HG03378 (cell line): Measurements from ENCODE around the gene HES3.

Experiments used
- ATAC-seq: cut with Tn5 transposase; IDR thresholded peaks from one replicate; pipeline ENCODE4 v1.9.1; 2021; ENCODE audit warnings: mild to moderate bottlenecking, moderate library complexity; ENCODE audit not compliant: unreplicated experiment

HES3 gene

GRCh38 chr1:6245086-6245868 is 1.3 kb downstream of the HES3 start:
- no peak for ATAC-seq

GRCh38 chr1:6245869-6246496 is 2.0 kb downstream of the HES3 start:
- no peak for ATAC-seq

GRCh38 chr1:6246497-6247467 is 2.8 kb downstream of the HES3 start:
- no peak for ATAC-seq

DNA sequence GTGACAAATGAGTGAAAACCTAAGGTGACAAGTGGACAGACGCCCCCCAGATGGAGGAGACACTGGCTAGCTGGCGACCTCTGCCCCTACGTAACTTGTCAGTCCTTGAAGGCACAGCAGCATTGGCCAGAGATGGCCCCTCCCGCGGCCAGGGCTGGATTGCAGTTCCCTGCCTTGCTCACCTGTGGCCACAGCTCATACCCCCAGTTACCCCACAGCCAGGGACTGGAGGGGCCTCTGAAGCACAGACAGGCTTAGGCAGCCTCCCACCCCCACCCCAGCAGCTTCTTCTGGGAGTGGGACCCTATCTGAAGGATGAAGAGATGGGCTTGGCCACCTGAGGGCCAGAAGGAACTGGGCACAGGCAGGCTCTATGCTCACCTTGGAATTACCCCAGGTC is 3.7 kb downstream of the HES3 start:
- ATAC-seq = no peak

DNA sequence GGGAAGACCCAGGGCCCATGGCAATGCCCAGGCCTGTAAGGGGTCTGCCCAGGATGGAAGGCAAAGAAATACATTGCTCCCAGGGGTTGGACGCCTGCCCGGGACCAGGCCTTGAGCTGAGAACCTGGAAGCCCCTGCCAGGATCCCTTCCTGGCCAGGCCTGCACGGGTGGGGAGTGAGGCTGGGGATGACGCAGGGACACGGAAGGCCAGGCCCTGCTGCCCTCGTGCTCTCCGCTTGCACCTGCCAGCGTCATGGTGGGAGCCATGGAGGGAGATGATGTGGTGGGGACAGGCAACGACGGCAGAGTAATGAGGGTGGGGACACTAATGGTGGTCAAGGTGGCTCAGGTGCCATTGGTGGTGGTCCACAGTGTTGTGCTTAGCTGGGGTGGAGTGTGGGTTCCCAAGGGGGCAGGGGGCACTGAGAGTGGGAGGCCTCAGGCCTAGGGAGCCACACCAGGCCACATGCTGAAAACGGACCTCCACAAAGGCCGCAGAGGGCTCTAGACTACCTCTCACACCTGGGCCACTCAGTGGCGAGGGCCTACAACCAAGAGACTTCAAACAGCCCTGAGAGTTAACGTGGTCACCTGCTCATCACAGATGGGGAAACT is 4.3 kb downstream of the HES3 start:
- no peak for ATAC-seq

DNA sequence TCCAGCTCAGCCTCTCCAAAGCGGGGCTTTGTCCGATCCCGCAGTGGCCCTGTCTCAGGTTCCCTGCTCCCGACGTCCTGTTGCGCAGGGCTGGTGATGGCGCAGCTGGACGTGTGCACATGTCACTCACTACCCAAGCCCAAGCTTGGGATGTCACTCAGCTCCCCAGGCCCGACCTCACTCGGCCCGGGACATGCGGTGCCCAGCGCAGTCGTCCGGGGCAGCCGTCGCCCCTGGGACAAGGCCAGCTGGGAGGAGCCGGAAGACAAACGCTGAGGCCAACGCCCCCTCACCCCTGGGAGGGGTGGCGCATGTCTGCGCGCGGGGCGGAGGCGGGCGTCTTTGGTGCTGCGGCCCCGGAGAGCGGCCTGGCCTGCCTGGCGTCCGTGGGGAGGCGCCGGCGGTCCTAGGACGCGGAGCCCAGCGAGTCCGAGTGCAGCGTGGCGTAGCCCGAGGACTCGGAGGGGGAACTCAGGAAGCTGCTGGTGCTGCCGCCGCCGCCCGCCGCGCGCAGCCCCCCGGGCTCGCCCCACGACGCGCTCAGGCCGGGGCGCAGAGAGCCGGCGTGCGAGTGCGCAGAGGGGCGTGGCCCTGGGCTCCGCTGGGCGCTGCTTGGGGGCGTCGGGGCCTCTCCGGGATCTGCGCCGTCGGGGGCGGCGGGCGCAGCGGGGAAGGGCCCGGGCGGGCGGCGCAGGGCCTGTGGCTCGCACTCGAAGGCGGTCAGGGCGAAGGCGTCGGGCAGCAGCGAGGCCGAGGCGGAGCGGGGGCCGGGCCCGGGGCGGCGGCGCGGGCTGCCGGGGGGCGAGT is 5.2 kb downstream of the HES3 start:
- ATAC-seq = no peak

GRCh38 chr1:6249739-6250689 is 6.0 kb downstream of the HES3 start:
- no peak for ATAC-seq

GRCh38 chr1:6251233-6251632 is 7.3 kb downstream of the HES3 start:
- no peak for ATAC-seq

GRCh38 chr1:6251681-6252373 is 7.8 kb downstream of the HES3 start:
- no peak for ATAC-seq

DNA sequence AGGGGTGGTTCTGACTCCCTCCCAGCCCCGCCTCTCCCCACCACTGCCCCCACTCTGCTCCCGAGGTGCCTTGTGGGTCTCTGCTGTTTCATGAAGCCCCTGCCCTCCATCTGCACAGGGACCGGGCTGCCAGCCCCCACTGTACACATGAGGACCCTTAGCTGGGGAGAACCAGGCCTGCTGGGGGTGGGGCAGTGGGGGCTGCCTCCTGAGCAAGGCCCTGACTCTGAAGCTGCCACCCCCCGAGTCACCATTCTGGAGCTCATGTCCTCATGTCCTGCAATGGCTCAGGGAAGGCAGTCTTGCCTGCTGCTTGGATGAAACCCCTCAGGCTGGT is 8.4 kb downstream of the HES3 start:
- no peak for ATAC-seq

DNA sequence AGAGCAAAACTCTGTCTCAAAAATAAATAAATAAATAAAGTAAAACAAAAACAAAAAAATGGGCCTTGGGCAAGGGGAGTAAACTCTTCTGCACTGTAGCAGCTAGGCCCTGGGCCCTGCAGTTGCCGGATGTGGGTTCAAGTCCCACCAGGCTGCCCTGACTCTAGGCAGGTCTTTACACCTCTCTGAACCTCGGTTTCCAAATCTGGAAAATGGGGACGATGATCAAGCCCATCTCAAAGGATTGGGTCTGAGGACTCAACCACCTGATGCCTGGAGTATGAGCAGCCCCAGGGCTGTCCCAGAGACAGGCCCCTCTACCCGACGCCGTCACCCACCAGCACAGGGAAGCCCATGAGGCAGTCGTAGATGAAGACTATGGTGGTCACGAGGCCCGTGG is 9.4 kb downstream of the HES3 start:
- ATAC-seq = no peak

- no peak for ATAC-seq
Observed at GRCh38 chr1:6254691-6255090, 10.7 kb downstream of the HES3 start.

DNA sequence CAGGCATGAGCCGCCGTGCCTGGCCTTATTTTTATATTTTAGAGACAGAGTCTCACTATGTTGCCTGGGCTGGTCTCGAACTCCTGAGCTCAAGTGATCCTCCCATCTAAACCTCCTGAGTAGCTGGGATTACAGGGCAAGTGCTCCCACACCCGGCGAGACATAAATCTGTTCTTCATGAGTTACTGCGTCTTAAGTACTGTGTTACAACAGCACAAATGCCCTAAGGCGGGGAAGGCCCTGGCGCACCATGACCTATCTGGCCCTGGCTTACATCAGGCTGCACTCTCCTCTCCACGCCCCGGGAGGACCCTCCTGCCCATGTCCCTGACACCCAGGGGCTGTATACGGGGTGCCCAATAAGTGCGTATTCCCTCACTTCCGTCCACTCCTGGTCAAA is 12.7 kb downstream of the HES3 start:
- ATAC-seq = no peak

DNA sequence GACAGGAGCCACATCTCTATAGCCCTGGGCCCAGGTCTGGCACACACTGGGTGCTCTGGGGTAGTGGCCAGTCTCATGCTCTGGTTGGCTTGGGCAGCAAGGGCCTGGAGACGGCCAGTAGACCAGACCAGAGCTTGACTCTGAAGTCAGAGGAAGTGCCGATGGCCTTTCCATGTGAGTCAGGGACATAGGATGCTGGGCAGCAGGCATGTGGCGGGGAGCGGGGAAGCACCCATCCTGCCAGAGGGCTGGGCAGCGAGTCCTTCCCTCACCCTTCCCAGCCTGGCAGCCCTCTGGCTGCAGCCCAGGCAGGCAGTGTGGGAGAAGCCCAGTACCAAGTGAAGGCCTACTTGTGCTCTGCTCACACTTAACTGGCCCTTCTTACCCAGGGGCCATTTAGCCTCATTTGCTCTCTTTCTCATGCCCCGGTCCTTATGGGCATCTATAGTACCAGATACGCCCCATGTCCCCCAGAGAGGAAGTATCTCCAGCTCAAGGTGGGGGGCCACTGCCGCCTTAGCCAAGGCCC is 13.6 kb downstream of the HES3 start:
- no peak for ATAC-seq

- ATAC-seq = no peak
Observed at GRCh38 chr1:6258675-6259074, 14.7 kb downstream of the HES3 start.

DNA sequence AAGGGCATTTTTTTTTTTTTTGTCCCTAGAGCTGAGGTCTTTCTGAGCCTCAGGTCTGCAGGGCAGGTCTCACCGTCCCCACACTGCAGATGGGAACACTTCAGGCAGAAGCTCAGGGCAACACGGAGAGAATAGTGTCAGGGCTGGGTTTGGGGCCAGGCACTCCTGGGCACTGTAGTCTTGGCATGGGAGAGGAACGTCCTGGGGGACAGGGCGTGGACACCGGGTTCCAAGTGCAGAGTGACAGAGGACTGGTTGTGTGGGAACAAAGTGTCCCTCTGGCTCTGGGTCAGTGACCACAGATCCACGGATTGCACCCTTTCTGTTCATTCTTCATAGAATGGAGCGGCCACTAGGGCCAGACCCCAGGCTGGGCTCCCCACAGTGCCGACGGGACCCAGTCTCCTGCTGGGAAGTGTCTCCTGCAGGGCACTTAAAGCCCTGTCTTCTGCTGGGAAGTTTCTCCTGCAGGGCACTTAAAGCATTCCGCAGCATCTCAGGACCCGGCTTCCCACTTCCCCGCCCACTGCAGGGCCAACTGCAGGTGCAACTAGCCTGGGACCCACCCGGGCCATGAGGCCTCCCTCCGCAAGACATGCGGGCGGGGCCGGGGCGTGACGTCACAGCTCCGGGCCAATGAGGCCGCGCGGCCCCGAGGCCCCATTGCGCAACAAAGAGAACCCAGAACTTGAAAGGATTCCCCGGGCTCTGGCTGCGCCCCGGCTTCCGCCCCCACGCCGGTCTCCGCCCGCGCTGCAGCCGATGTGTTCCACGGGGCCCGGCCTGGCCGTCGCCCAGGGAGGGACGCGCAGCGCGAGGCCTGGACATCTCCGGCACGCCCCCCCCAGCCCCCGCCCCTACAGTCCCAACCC is 15.7 kb downstream of the HES3 start:
- ATAC-seq = no peak

- ATAC-seq = no peak
Observed at GRCh38 chr1:6260433-6260934, 16.5 kb downstream of the HES3 start.
